H1 (cell line): ENCODE results near the gene CELF5.

Experiments used
- CTCF ChIP-seq, 3 experiments: IDR thresholded peaks; 1 replicate in 2 of 3; 2 replicates in 1 of 3; pipeline versions ENCODE4 v1.5.1 to v1.6.1; 2011; ENCODE audit warnings: low read length in 3 of 3, mild to moderate bottlenecking in 3 of 3, inconsistent platforms in 2 of 3, low read depth in 1 of 3, moderate library complexity in 1 of 3; ENCODE audit not compliant: insufficient read depth in 1 of 3; ENCODE audit errors: control extremely low read depth in 1 of 3
- EGR1 ChIP-seq: IDR thresholded peaks from 2 replicates; pipeline ENCODE4 v1.6.1; 2011; ENCODE audit warnings: low read depth, low read length, borderline replicate concordance
- MAX ChIP-seq: IDR thresholded peaks from 2 replicates; pipeline ENCODE4 v1.6.1; 2012; ENCODE audit warnings: inconsistent platforms
- NANOG ChIP-seq: IDR thresholded peaks from 2 replicates; pipeline ENCODE4 v1.6.1; 2011; ENCODE audit warnings: low read length, low read depth, mild to moderate bottlenecking, inconsistent platforms; ENCODE audit not compliant: insufficient read depth, poor library complexity, severe bottlenecking
- POLR2AphosphoS5 ChIP-seq: IDR thresholded peaks from 2 replicates; pipeline ENCODE4 v1.6.1; 2011; ENCODE audit warnings: low read depth, low read length

GRCh38 chr19:3279306-3279705, 54.8 kb downstream of the CELF5 start:
- TF ChIP-seq CTCF (IDR thresholded peaks at IDR 0.05; ENCODE audit: control extremely low read depth in 1 of 3, insufficient read depth in 1 of 3, low read depth in 1 of 3, low read length in 3 of 3) (no peak), EGR1 (no peak), POLR2AphosphoS5 (no peak), MAX (no peak), NANOG (no peak)
